Measurements from ENCODE around the gene BIN1.

The BIN1 gene

DNA sequence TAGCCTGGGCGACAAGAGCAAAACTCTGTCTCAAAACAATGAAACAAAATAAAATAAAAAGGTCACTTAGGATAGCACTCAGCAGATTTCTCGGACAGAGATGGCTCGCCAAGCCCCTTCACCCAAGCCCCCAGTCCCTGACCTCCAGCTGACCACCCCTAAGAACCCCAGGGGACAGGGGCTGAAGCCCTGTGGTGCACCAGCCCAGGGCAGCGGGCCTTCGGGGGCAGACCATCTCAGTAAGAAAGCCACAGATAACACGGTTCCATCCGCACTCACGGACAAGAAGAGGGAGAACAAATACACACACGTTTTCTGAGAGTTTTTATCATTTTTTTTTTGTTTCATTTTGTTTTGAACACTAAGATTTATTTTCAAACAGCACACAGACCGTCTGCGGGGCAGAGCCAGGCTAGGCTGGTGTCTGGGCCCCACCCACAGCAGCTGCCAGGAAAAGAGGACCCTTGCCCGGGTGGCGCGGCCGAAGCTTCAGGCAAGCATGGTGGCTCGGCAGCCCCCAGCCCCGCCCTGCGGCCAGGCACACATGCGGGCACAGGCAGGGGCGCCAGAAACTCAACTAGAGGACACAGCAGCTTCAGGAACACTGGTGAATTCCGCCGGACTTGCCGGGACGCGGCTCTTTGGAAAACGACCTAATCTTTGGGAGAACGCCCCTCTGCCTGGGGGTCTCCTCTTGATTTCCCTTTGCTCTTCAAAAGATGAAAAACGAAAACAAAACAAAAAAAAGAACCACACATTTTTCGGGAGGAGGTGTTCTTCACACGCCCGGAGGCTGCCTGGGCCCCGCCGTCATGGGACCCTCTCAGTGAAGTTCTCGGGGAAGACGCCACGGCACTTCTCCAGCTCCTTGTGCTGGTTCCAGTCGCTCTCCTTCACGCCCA is 59.0 kb downstream of the BIN1 start:
- no peak overlapping the region for H3K27ac Mint-ChIP-seq
- peaks cover 14% of the 10 kb centered on the region for H3K4me1 Mint-ChIP-seq
- H3K36me3 Mint-ChIP-seq = peaks cover 1% of the 10 kb centered on the region
- H3K27me3 Mint-ChIP-seq = no peaks in the 10 kb centered on the region
- no peak overlapping the region for H3K4me3 Mint-ChIP-seq
- H3K9me3 Mint-ChIP-seq = no peaks in the 10 kb centered on the region

- Mint-ChIP-seq H3K9me3 (no peaks in the 10 kb centered on the region), H3K36me3 (peaks cover 1% of the 10 kb centered on the region), H3K27ac (no peak overlapping the region), H3K4me1 (peaks cover 10% of the 10 kb centered on the region), H3K27me3 (no peaks in the 10 kb centered on the region), H3K4me3 (no peak overlapping the region)
These were observed 59.9 kb downstream of the BIN1 start for GRCh38 chr2:127047054-127047453.

- Mint-ChIP-seq H3K27ac (no peak overlapping the region), H3K9me3 (no peaks in the 10 kb centered on the region), H3K4me1 (peaks cover 10% of the 10 kb centered on the region), H3K36me3 (peaks cover 1% of the 10 kb centered on the region), H3K4me3 (no peak overlapping the region), H3K27me3 (no peaks in the 10 kb centered on the region)
These were observed 60.4 kb downstream of the BIN1 start for GRCh38 chr2:127046579-127046978.

GRCh38 chr2:127045792-127046501 is 61.0 kb downstream of the BIN1 start:
- H3K9me3 Mint-ChIP-seq = no peaks in the 10 kb centered on the region
- H3K27ac Mint-ChIP-seq = no peak overlapping the region
- no peaks in the 10 kb centered on the region for H3K27me3 Mint-ChIP-seq
- peaks cover 1% of the 10 kb centered on the region for H3K36me3 Mint-ChIP-seq
- H3K4me3 Mint-ChIP-seq = no peak overlapping the region
- peaks cover 10% of the 10 kb centered on the region for H3K4me1 Mint-ChIP-seq

DNA sequence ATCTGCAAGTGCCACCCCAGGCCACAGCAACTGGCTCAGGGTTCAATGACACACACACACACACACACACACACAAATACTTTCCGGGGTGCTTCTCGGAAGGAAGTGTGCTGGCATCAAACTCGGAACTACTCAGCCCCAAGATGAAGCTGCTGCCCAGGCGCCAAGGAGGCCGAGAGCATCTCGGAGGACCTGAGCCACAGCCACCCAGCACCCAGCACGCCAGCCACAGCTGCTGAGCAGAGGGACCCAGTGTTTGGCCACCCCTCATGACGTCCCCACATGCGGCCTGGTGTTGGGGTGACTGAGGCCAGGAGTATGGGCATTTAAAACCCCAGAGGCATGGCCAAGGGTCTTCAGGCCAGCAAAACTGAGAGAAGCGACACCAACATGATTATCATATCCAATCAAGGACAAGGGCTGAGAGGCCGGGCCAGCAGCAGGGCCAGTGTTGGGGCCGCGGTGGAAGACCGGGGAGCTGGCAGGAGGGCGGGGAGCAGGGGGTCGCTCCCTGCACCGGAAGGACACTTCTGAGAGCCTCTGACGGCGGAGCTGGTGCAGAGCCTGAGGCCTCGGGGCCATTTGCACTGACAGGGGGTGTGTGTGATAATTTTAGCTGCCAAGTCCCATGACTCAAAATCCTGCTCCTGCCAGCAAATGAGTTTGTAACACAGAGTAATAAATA is 61.8 kb downstream of the BIN1 start:
- no peak overlapping the region for H3K27ac Mint-ChIP-seq
- H3K4me1 Mint-ChIP-seq = peaks cover 6% of the 10 kb centered on the region
- no peaks in the 10 kb centered on the region for H3K27me3 Mint-ChIP-seq
- H3K36me3 Mint-ChIP-seq = peaks cover 1% of the 10 kb centered on the region
- no peaks in the 10 kb centered on the region for H3K9me3 Mint-ChIP-seq
- H3K4me3 Mint-ChIP-seq = no peak overlapping the region

GRCh38 chr2:127044165-127044718 is 62.7 kb downstream of the BIN1 start:
- H3K4me1 Mint-ChIP-seq = peaks cover 3% of the 10 kb centered on the region
- peaks cover 1% of the 10 kb centered on the region for H3K36me3 Mint-ChIP-seq
- no peaks in the 10 kb centered on the region for H3K27me3 Mint-ChIP-seq
- no peaks in the 10 kb centered on the region for H3K9me3 Mint-ChIP-seq
- H3K27ac Mint-ChIP-seq = no peak overlapping the region
- no peak overlapping the region for H3K4me3 Mint-ChIP-seq

- no peaks in the 10 kb centered on the region for H3K9me3 Mint-ChIP-seq
- peaks cover 3% of the 10 kb centered on the region for H3K4me1 Mint-ChIP-seq
- no peak overlapping the region for H3K4me3 Mint-ChIP-seq
- H3K36me3 Mint-ChIP-seq = peaks cover 1% of the 10 kb centered on the region
- H3K27ac Mint-ChIP-seq = no peak overlapping the region
- H3K27me3 Mint-ChIP-seq = no peaks in the 10 kb centered on the region
These were observed 63.4 kb downstream of the BIN1 start for GRCh38 chr2:127043367-127044164.

DNA sequence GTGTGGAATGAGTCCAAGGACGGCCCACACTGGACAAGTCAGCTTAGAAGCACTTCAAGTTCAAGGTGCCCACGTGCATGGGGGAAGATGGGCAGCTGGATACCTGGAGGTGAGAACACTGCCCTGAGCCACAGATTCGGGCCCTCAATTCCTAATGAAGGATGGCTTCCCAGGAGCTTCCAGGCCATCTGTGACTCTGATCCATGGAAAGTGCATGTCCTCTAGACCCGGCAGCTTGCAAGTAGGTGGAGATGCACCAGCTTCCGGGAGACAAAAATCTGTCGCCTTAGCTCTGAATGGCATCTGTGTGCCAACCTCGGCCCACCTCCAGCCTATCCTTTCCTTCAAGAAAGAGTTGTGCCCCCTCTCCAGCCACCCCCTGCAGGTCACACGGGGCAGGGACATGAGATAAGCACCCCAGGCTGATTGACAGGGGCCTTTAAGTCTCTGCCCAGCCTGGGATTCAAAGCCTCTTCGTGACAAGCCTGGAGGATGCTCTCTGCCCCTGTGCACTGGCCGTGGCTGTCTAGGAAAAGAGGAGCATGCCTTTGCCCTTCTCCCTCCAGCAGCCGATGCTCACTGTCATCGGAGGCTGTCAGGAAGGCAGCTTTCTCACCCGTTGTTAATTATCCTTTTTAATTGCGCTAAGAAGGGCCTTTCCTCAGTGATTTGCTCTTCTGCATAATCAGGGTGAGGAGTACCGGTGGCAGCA is 65.5 kb downstream of the BIN1 start:
- Mint-ChIP-seq H3K36me3 (no peaks in the 10 kb centered on the region), H3K4me3 (no peak overlapping the region), H3K27me3 (no peaks in the 10 kb centered on the region), H3K9me3 (no peaks in the 10 kb centered on the region), H3K27ac (no peak overlapping the region), H3K4me1 (peaks cover under 1% of the 10 kb centered on the region)

GRCh38 chr2:127040169-127040568 is 66.8 kb downstream of the BIN1 start:
- Mint-ChIP-seq H3K9me3 (no peaks in the 10 kb centered on the region), H3K4me3 (no peak overlapping the region), H3K36me3 (no peaks in the 10 kb centered on the region), H3K27ac (no peak overlapping the region), H3K4me1 (no peaks in the 10 kb centered on the region), H3K27me3 (no peaks in the 10 kb centered on the region)

DNA sequence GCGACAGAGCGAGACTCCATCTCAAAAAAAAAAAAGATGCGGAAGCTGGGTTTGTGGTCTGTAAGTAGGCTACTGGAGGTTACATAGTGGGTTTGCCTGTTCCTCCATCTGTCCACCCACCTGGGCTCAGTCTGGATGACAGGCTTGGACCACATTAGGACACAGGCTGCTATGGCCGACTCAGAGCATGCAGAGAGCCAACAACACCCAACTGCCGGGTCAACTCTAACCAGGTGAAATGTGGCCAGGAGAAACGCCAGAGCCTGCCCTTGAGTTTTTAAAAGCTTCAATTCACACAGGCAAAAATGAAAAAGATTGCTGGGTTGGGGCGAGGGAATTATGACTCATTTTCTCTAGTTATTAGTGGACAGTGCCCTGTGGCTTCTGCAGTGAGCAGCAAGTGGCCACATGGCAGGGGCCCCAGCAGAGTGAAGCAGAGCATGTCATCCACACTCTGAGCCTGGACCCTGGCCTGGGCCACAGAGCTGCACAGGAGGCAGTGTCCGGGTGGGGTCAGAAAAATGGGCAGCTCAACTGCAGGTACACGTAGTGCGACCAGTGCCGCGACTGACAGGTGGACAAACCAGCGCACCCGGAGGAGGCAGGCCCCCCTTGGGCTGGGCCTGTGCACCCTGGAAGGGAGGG is 67.4 kb downstream of the BIN1 start:
- Mint-ChIP-seq H3K4me1 (no peaks in the 10 kb centered on the region), H3K36me3 (no peaks in the 10 kb centered on the region), H3K4me3 (no peak overlapping the region), H3K27me3 (no peaks in the 10 kb centered on the region), H3K9me3 (no peaks in the 10 kb centered on the region), H3K27ac (no peak overlapping the region)

GRCh38 chr2:127037476-127037875 is 69.5 kb downstream of the BIN1 start:
- Mint-ChIP-seq H3K9me3 (no peaks in the 10 kb centered on the region), H3K27ac (no peak overlapping the region), H3K36me3 (no peaks in the 10 kb centered on the region), H3K27me3 (no peaks in the 10 kb centered on the region), H3K4me1 (no peaks in the 10 kb centered on the region), H3K4me3 (no peak overlapping the region)

- H3K36me3 Mint-ChIP-seq = no peaks in the 10 kb centered on the region
- H3K27ac Mint-ChIP-seq = no peak overlapping the region
- H3K4me1 Mint-ChIP-seq = no peaks in the 10 kb centered on the region
- H3K27me3 Mint-ChIP-seq = peaks cover 3% of the 10 kb centered on the region
- no peaks in the 10 kb centered on the region for H3K9me3 Mint-ChIP-seq
- no peak overlapping the region for H3K4me3 Mint-ChIP-seq
These were observed 71.9 kb downstream of the BIN1 start for GRCh38 chr2:127034883-127035611.

DNA sequence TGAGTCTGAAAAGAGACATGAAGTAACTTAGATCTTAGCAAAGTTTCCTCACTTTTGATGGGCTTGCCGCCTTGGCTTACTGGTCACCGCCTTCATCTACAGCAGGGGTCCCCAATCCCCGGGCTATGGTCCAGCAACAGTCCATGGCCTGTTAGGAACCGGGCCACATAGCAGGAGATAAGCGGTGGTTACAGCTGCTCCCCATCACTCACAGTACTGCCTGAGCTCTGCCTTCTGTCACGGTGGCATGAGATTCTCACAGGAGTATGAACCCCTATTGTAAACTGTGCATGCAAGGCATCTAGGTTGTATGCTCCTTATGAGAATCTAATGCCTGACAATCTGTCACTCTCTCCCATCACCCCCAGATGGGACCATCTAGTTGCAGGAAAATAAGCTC is 72.9 kb downstream of the BIN1 start:
- no peak overlapping the region for H3K4me3 Mint-ChIP-seq
- peaks cover 4% of the 10 kb centered on the region for H3K27me3 Mint-ChIP-seq
- H3K9me3 Mint-ChIP-seq = no peaks in the 10 kb centered on the region
- no peaks in the 10 kb centered on the region for H3K36me3 Mint-ChIP-seq
- H3K27ac Mint-ChIP-seq = no peak overlapping the region
- no peaks in the 10 kb centered on the region for H3K4me1 Mint-ChIP-seq

GRCh38 chr2:127032621-127033020 is 74.3 kb downstream of the BIN1 start:
- Mint-ChIP-seq H3K4me1 (no peaks in the 10 kb centered on the region), H3K4me3 (no peak overlapping the region), H3K27me3 (peaks cover 8% of the 10 kb centered on the region), H3K9me3 (no peaks in the 10 kb centered on the region), H3K36me3 (no peaks in the 10 kb centered on the region), H3K27ac (no peak overlapping the region)
